ENCODE data around the gene TNIP2.
A peak's percentile ranks its signal among the peaks of the same experiment; 100 is the strongest.

The TNIP2 gene

DNA sequence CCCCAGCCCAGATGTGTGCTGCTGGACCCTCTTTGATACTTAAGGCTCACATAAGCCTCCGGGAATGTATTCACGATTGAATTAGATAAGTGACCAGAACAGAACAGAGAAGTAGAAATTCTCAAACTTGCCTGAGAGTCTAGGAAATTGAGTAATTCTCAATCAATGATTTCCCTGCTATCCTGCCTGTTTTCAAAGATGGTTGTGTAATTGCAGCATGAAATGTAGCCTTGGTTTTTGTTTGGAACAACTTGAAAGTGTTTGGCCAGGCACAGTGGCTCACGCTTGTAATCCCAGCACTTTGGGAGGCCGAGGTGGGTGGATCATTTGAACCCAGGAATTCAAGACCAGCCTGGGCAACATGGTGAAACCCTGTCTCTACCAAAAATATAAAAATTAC is 41.2 kb downstream of the TNIP2 start:
- DNase-seq: no peak

DNA sequence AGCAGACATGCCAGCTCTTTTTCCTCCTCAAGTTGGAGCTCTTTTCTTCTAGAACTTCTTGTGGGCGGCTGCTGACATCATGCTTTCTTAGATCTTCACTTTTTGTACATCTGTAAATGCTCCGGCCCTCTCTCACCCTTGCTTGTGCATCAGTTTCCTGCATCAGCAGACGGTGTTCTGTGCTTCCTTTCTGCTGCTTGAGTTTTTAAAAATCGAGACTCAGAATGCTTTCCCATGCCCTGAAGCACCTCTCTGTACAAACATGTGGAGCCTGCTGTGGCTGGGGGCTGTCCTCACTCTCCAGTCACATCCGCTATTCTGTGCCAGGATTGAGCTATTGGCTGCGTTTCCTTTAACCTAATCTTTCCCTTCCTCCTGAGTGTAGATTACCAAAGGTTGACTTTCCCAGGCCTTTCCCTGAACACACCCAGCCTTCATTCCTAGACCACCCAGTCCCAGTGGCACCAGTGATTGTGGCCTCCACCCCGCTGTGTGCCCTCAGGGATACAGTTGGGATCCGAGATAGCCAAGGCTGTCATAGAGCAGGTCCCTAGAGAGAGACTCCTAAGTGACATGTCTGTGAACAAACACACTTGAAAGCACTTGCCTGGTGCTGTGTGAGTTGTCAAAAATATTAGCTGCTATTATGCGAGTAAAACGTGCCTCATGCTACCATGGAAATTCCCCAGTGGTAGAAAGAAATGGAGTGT is 41.9 kb downstream of the TNIP2 start:
- DNase-seq: peak in 3 of 5 donors; percentile 14 to 48 (median 25)

DNA sequence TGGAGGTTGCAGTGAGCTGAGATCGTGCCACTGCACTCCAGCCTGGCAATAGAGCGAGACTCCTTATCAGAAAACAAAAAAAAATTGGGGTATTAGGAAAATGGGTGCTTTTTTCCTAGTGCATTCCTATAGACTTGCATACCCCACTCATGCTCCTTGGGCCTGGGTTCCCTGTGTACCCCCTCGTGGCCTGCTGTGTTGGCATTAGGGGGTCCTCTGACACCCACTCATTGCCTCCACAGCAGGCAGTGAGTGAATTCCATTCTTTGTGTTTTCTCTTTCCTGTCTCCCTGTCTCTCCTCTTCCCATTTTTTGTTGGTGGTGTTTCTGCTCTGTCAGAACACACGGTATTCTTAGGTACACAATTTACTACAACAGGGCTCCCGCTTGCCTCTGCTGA is 42.8 kb downstream of the TNIP2 start:
- DNase-seq: no peak

DNA sequence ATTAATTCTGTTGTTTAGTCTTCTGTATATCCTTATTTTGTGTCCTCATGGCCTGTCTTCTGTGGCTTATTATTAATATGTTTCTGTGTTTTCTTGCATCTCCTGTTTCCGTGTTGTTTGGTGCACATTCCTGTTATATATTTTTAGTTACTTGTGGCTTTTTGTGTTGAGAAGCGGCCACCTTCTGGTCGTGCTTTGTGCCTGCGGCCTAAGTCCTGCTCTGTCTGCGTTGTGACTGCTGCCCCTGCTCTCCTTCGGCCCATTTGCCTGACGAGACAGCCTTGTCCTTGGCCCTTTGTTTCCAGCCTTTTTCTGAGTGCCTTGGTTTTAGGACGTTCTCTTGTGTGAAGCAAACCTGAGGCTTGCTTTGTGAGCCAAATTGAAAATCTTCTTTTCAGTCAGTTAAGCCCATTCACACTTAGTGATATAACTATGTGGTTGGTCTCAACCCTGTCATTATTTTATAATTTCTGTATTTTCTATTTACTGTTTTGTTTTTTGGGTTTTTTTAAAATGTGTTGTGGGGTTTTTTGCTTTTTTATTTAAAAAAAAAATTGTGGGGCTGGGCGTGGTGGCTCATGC is 43.8 kb downstream of the TNIP2 start:
- no peak for DNase-seq

DNA sequence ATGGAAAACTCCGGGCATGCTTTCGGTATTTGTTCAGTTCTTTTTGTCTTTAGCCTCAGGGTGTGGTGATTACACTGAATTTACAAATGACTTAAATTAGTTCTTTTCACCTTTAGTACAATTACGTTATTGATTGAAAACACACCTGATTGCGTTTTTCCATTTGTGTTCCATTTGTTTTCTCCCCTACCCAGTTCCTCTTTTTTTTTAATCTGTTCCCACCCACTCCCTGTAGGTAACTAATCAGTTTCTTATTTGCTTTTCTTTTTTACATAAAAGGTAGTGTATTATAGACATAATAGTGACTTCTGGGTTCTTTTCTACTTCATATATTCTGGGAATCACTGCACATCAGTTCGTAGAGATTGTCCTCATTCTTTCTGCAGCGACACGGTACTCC is 53.4 kb downstream of the TNIP2 start:
- DNase-seq: no peak

DNA sequence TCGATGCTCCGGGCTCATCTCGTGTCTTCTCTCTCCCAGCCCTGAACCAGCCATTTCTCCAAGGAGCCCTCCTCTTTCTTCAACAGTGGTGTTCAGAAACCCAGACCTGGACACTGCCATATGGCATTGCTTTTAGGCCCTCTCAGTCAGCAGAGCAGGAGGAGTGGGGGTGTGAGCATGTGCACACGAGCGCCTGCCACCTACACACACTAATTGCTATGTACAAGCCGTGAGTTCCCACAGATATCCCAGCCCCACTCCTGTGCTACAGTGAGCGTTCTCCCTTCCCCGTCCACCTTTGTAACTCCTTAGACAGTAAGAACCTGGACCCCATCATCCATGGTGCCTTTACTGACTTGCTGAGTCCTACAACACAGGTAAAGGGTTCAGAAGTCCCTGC is 53.8 kb downstream of the TNIP2 start:
- DNase-seq: no peak

DNA sequence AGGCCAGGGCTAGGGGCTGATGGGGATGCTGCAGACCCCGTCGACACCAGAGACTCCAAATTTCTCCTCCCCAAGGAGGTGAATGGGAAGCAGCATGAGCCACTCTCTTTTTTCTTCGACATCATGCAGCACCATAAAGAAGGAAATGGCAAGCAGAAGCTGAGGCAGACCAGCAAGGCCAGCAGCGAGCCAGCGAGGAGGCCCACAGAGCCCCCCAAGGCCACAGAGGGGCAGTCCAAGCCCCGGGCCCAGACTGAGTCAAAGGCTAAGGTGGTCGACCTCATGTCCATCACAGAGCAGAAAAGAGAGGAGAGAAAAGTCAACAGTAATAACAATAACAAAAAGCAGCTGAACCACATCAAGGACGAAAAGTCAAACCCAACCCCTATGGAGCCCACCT is 56.1 kb downstream of the TNIP2 start:
- DNase-seq: no peak

DNA sequence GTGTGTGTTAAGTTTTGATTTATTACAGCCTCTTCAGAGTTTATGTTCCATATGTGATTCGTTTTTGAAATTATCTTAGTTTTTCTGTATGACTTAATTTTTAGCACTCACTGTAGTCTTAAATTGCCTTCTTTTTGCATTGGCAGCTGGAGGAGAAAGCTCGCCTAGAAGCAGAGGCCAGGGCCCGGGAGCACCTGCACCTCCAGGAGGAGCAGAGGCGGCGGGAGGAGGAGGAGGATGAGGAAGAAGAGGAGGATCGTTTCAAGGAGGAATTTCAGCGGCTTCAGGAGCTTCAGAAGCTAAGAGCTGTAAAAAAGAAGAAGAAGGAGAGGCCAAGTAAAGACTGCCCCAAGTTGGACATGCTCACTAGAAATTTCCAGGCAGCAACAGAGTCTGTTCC is 56.6 kb downstream of the TNIP2 start:
- no peak for DNase-seq

DNA sequence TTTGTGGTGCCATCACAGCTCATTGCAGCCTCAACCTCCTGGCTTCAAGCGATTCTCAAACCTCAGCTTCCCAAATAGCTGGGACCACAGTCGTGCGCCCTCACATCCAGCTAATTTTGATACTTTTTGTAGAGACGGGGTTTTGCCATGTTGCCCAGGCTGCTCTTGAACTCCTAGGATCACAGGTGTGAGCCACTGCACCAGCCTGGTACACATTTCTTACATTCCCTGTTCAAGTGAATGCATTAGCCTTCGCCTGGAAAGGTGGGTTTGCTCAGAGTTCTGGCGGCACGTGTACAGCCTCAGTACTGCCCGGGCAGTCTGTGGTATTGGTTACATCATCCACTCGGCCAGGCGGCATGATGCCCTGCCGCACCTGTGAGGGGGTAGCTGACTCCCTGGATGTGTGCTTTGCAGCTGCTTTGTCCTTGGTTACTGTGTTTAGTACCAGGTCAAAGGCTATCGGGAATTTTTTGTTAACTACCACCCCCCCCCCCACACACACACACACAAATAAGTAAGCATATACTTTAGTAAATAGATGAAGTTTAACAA is 57.1 kb downstream of the TNIP2 start:
- no peak for DNase-seq

DNA sequence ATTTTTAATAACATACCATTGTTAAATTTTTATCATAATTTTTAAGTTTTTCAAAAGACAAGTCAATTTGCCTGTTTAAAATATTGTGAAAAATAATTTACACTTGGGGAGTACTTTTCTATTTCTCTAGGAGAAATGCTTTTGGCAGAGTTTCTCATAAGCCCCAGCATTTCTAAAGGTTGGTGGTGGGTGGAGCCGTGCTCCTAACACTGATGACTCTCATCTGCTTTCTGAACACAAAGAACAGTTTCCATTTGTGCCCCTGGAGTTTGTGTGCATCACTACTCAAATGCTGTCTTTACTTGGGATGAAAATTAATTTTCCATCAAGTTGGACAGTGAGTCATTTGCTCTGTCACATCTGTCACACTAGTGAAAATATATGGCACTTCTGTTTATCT is 57.6 kb downstream of the TNIP2 start:
- no peak for DNase-seq

DNA sequence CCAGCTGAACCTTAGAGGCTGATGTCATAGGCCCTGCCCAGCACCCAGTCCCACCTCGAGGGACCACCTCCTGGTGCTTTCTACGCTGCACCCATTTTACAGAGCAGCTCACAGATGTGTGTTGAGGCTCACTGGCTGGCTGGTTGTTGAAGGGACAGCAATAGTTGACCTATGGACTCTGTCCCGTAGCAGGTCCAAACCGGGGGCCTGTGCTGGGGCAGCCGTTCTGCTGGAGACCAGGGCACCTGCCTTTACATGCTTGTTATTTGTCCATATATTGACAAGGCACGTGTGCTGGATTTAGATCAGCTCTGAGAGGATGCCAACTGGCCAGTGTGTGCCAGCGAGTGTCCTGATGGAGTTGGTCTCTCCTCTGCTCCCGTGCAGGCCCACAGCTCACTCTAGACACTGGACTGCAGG is 58.1 kb downstream of the TNIP2 start:
- DNase-seq: no peak

DNA sequence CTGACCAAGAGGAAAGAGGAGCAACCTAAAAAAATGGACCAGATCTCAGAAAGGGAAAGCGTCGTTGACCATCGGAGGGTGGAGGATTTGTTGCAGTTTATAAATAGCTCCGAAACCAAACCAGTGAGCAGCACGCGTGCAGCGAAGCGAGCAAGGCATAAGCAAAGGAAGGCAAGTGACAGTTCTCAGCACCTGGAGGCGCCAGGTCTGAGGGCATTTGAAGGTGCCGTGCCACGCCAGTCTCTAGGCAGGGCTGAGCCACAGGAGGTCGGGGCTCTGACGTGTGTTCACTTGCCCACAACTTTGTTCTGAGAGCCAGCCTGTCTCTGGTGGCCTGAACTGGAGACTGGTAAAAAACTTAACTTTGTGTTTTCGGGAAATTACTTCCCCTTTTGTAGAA is 59.7 kb downstream of the TNIP2 start:
- DNase-seq: no peak

DNA sequence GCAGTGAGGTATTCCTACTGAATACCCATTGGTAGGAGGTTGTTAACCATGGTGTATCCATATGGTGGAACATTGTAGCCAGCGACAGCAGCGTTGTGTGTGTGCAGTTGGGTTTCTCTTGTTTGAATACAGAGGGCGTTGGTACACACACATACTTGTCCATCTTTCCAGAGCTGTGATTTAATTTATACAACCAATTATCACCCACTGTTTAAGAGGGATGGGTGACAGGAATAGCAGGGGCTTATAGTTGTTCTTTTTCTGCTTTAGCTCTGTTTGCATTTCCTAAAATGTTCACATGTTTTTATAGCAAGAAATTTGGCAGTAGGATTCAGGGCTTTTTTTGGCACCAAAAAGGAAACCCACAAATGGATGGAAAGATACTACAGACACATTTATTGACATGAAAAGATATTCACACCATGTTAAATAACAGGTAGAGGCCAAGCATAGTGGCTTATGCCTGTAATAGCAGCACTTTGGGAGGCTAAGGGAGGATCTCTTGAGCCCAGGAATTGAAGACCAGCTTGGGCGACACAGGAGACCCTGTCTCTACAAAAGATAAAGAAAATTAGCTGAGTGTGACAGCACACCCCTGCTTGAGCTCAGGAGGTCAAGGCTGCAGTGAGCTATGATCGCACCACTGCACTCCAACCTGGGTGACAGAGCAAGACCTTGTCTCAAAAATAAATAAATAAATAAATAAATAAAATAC is 60.6 kb downstream of the TNIP2 start:
- no peak for DNase-seq

DNA sequence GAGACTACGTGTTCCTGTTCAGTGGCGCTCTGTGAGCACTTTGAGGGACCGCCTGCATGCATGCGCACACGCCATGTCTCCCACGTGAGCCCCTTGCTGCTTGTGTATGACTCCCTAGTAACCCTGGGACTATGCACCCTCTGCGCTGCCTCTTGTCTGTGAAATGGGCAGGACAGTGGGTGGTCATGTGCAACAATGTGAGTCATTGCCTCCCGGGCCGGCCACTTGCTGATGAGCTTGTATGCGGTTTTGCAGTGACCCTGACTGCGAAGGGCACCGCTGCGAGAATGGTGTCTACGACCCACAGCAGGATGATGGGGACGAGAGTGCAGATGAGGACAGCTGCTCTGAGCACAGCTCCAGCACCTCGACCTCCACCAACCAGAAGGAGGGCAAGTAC is 61.4 kb downstream of the TNIP2 start:
- DNase-seq: no peak

DNA sequence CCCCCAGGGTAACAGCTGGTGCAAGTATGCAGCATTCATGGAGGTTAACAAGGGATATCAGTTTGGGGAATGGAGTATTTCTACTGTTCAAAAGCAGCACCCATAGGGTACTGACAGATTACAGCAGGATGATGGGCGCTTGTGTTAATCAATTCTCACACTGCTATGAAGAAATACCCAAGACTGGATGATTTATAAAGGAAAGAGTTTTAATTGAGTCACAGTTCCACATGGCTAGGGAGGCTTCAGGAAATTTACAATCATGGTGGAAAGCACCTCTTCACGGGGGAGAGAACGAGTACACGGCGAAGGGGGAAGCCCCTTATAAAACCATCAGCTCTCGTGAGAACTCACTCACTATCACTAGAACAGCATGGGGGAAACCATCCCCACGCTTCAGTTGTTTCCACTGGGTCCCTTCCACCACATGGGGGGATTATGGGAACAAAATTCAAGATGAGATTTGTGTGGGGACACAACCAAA is 64.1 kb downstream of the TNIP2 start:
- DNase-seq: no peak
